ENCODE measurements around the gene POLR2E. TPM values are rescaled to one million over a fixed set of nuclear protein-coding genes. Genes with fewer than 3 reads are reported as not detected.
A peak's percentile ranks its signal among the peaks of the same experiment; 100 is the strongest.

Gene POLR2E
- total RNA-seq, 1 experiment from 2014 or later = 261 TPM

- Histone ChIP-seq H3K23me2 (ENCODE audit: insufficient read length, low read depth, low read length, poor library complexity, severe bottlenecking) (peaks cover 9% of the 10 kb centered on the region), H3K9me3 (ENCODE audit: control insufficient read depth, low read depth, low read length) (no peaks in the 10 kb centered on the region), H4K20me1 (ENCODE audit: control insufficient read depth, insufficient read depth, insufficient read length) (no peaks in the 10 kb centered on the region), H3K4me2 (ENCODE audit: insufficient read depth, insufficient read length, low read length) (peak overlapping the region; percentile 69), H4K8ac (replicated peaks; ENCODE audit: insufficient read length, low read depth, low read length) (no peak overlapping the region), H3K4me1 (ENCODE audit: insufficient read depth, low read length) (no peaks in the 10 kb centered on the region), H3K4ac (ENCODE audit: low read depth, low read length) (no peak overlapping the region), H3K79me1 (ENCODE audit: insufficient read depth, low read depth, low read length, poor library complexity, severe bottlenecking) (no peaks in the 10 kb centered on the region), H2BK5ac (ENCODE audit: insufficient read length, low read length) (no peak overlapping the region), H3K9ac (ENCODE audit: extremely low read depth, insufficient read length, low read length) (no peak overlapping the region), H3K27ac (ENCODE audit: insufficient read length, low read depth, low read length) (no peak overlapping the region), H3T11ph (ENCODE audit: low read length) (no peak overlapping the region), H2BK15ac (ENCODE audit: low read depth, low read length) (no peak overlapping the region), H3K56ac (ENCODE audit: insufficient read length, low read depth, low read length) (no peak overlapping the region), H2BK120ac (ENCODE audit: low read depth, low read length, poor library complexity, severe bottlenecking) (no peak overlapping the region), H3K14ac (ENCODE audit: insufficient read depth, low read length) (no peak overlapping the region), H2AFZ (ENCODE audit: low read length) (no peak overlapping the region), H3K79me2 (ENCODE audit: insufficient read depth, low read length) (no peaks in the 10 kb centered on the region), H3K27me3 (ENCODE audit: insufficient read depth, low read length) (no peaks in the 10 kb centered on the region), H2BK12ac (ENCODE audit: insufficient read length, low read depth, low read length) (no peak overlapping the region), H3K23ac (ENCODE audit: insufficient read length, low read depth, low read length) (no peak overlapping the region), H2BK20ac (ENCODE audit: low read depth, low read length, poor library complexity, severe bottlenecking) (no peak overlapping the region), H4K5ac (ENCODE audit: insufficient read length, low read depth, low read length) (no peak overlapping the region), H2AK5ac (ENCODE audit: insufficient read length, low read length) (no peak overlapping the region), H4K91ac (ENCODE audit: insufficient read length, low read depth, low read length) (no peak overlapping the region), H3K18ac (ENCODE audit: insufficient read length, low read depth, low read length) (no peak overlapping the region)
- no CpG with 5 or more reads among the region's 22 CpGs for WGBS (ENCODE audit: extremely low coverage, insufficient read length, low lambda C conversion rate)
- peak; percentile 43 for DNase-seq
- Mint-ChIP-seq H3K36me3 (ENCODE audit: insufficient read depth in 1 of 3, low read depth in 3 of 3) (peaks cover 24 to 49% (median 38%) of the 10 kb centered on the region in 3 experiments), H3K9me3 (no peaks in the 10 kb centered on the region), H3K27me3 (ENCODE audit: low read depth) (peaks cover 3% of the 10 kb centered on the region; the same call in 1 of the 2 replicates), H3K4me1 (peaks cover 13 to 25% of the 10 kb centered on the region in 2 experiments), H3K27ac (peak overlapping the region in 2 of 3 experiments; percentile 62 to 97; a peak in 5 of 7 replicates), H3K4me3 (peak overlapping the region; percentile 82 to 93)
- no peak for TF ChIP-seq CTCF (conservative IDR thresholded peaks at IDR 0.05)
These were observed 56.1 kb downstream of the POLR2E start for GRCh38 chr19:1038978-1039645.
